HEK293T (cell line): ENCODE results near the gene LARP4.
"Not testable (repeated sequence)": the region's sequence is repeated elsewhere in the genome, so short reads cannot be mapped to it uniquely, and the experiment has no call there.

Experiments used
- CTCF ChIA-PET: fragments of 350-600 bp; formaldehyde crosslinking; extraction: SDS; loops from one replicate; lab custom pipeline; 2021; ENCODE audit warnings: antibody characterized with exemption, inconsistent platforms; lab: Yijun Ruan, JAX
- POLR2A ChIA-PET: fragments of 350-600 bp; formaldehyde crosslinking; extraction: SDS; loops from one replicate; lab custom pipeline; 2020; ENCODE audit warnings: antibody characterized with exemption, inconsistent platforms; lab: Yijun Ruan, JAX
- DNase-seq: peaks from one replicate; pipeline ENCODE4 v3.0.0; 2012; ENCODE audit warnings: mixed read lengths; ENCODE audit errors: extremely low spot score
- ARNT ChIP-seq: fragments of 450-650 bp; IDR thresholded peaks from 2 replicates; pipeline ENCODE4 v1.6.1; 2017; ENCODE audit warnings: mild to moderate bottlenecking
- BHLHE40 ChIP-seq: fragments of 450-650 bp; IDR thresholded peaks from 2 replicates; pipeline ENCODE4 v1.6.1; 2016; ENCODE audit warnings: mild to moderate bottlenecking, moderate library complexity, borderline replicate concordance
- CTBP1 ChIP-seq: fragments of 450-650 bp; IDR thresholded peaks from 2 replicates; pipeline ENCODE4 v1.6.1; 2016; ENCODE audit warnings: borderline replicate concordance
- ELF4 ChIP-seq: fragments of 450-650 bp; IDR thresholded peaks from 2 replicates; pipeline ENCODE4 v1.6.1; 2017; ENCODE audit warnings: antibody characterized with exemption
- FOXA1 ChIP-seq: fragments of 450-650 bp; IDR thresholded peaks from 2 replicates; pipeline ENCODE4 v1.6.1; 2016; ENCODE audit warnings: mild to moderate bottlenecking
- FOXK2 ChIP-seq: fragments of 450-650 bp; IDR thresholded peaks from 2 replicates; pipeline ENCODE4 v1.6.1; 2016; ENCODE audit warnings: mild to moderate bottlenecking
- FOXM1 ChIP-seq: fragments of 450-650 bp; IDR thresholded peaks from 2 replicates; pipeline ENCODE4 v1.6.1; 2017; ENCODE audit warnings: mild to moderate bottlenecking, borderline replicate concordance
- HDGF ChIP-seq: fragments of 450-650 bp; IDR thresholded peaks from 2 replicates; pipeline ENCODE4 v1.6.1; 2017; ENCODE audit warnings: antibody characterized with exemption, borderline replicate concordance
- L3MBTL2 ChIP-seq: fragments of 450-650 bp; conservative IDR thresholded peaks from 2 replicates; pipeline ENCODE4 v1.6.1; 2016; ENCODE audit warnings: mild to moderate bottlenecking
- LEF1 ChIP-seq: fragments of 450-650 bp; IDR thresholded peaks from 2 replicates; pipeline ENCODE4 v1.6.1; 2017; ENCODE audit warnings: mild to moderate bottlenecking, borderline replicate concordance
- NFRKB ChIP-seq: fragments of 450-650 bp; IDR thresholded peaks from 2 replicates; pipeline ENCODE4 v1.6.1; 2016; ENCODE audit warnings: mild to moderate bottlenecking, moderate library complexity
- PKNOX1 ChIP-seq: fragments of 450-650 bp; IDR thresholded peaks from 2 replicates; pipeline ENCODE4 v1.6.1; 2016
- SP1 ChIP-seq: fragments of 450-650 bp; IDR thresholded peaks from 2 replicates; pipeline ENCODE4 v1.6.1; 2017
- SUZ12 ChIP-seq: fragments of 450-650 bp; IDR thresholded peaks from 2 replicates; pipeline ENCODE4 v1.6.1; 2016; ENCODE audit warnings: mild to moderate bottlenecking
- TARDBP ChIP-seq: fragments of 450-650 bp; IDR thresholded peaks from 2 replicates; pipeline ENCODE4 v1.6.1; 2016
- ZNF384 ChIP-seq: fragments of 450-650 bp; IDR thresholded peaks from 2 replicates; pipeline ENCODE4 v1.6.1; 2016

Gene LARP4

GRCh38 chr12:50467439-50467838, 66.8 kb downstream of the LARP4 start:
- TF ChIP-seq SUZ12 (no peak), ELF4 (no peak), L3MBTL2 (no peak), SP1 (no peak), FOXK2 (no peak), ARNT (no peak), TARDBP (no peak)
- no peak for DNase-seq
- CTCF ChIA-PET: no interaction called here
- POLR2A ChIA-PET: no interaction called here

- DNase-seq: no peak
- ChIA-PET CTCF (no interaction called here), POLR2A (no interaction called here)
- no peak for TF ChIP-seq BHLHE40
- TF ChIP-seq CTBP1: no peak
- no peak for TF ChIP-seq PKNOX1
- TF ChIP-seq ELF4: no peak
- TF ChIP-seq TARDBP: no peak
- no peak for TF ChIP-seq FOXK2
- TF ChIP-seq NFRKB: no peak
- TF ChIP-seq L3MBTL2: no peak
- TF ChIP-seq FOXA1: no peak
- TF ChIP-seq LEF1: no peak
- TF ChIP-seq FOXM1: no peak
Observed at GRCh38 chr12:50477241-50477832, 76.7 kb downstream of the LARP4 start.

- ChIA-PET CTCF (no interaction called here), POLR2A (no interaction called here)
- DNase-seq: no peak
- TF ChIP-seq ARNT: no peak
- no peak for TF ChIP-seq CTBP1
Observed at GRCh38 chr12:50482571-50482970, 81.9 kb downstream of the LARP4 start.

GRCh38 chr12:50483488-50483887, 82.8 kb downstream of the LARP4 start:
- CTCF ChIA-PET: no interaction called here
- POLR2A ChIA-PET: no interaction called here
- DNase-seq: no peak
- no peak for TF ChIP-seq L3MBTL2
- TF ChIP-seq LEF1: no peak
- no peak for TF ChIP-seq FOXA1
- no peak for TF ChIP-seq HDGF
- TF ChIP-seq CTBP1: no peak
- TF ChIP-seq FOXK2: no peak
- TF ChIP-seq PKNOX1: no peak
- no peak for TF ChIP-seq TARDBP
- TF ChIP-seq ARNT: no peak
- TF ChIP-seq SP1: no peak
- TF ChIP-seq BHLHE40: no peak
- TF ChIP-seq FOXM1: no peak
- no peak for TF ChIP-seq ELF4
- no peak for TF ChIP-seq SUZ12
- no peak for TF ChIP-seq NFRKB
- TF ChIP-seq ZNF384: no peak

GRCh38 chr12:50488801-50489200, 88.1 kb downstream of the LARP4 start:
- POLR2A ChIA-PET: no interaction called here

GRCh38 chr12:50498119-50498518, 97.4 kb downstream of the LARP4 start:
- CTCF ChIA-PET, DNase-seq, POLR2A ChIA-PET: not testable (repeated sequence)

More at GRCh38 chr12:50488801-50489200, 88.1 kb downstream of the LARP4 start:
- TF ChIP-seq ELF4: no peak
- TF ChIP-seq BHLHE40: no peak
- no peak for TF ChIP-seq FOXM1
- TF ChIP-seq FOXA1: no peak
- no peak for TF ChIP-seq FOXK2
- no peak for TF ChIP-seq TARDBP
- TF ChIP-seq LEF1: no peak
- TF ChIP-seq HDGF: no peak
- TF ChIP-seq ZNF384: no peak
- TF ChIP-seq SUZ12: no peak
- CTCF ChIA-PET: no interaction called here
- DNase-seq: no peak

GRCh38 chr12:50504798-50505674, 104.4 kb downstream of the LARP4 start, which contains the start of gene DIP2B:
TSS of gene DIP2B (plus strand) at chr12:50504985. CDS start at chr12:50505141, 156 bp downstream.
- CTCF ChIA-PET: interaction anchor here (0.5 to 1.6 kb wide), 8 partner anchors 13 to 435 kb away, joined by 3 to 10 read pairs (median 3); no protein-coding TSS in a partner anchor
- POLR2A ChIA-PET: interaction anchor here (1.0 kb wide), 1 partner anchor 259 kb away, joined by 3 read pairs; the partner anchor contains the start of gene ATF1
- peak; percentile 91 for DNase-seq
- TF ChIP-seq ARNT (no peak), SP1 (no peak), FOXM1 (no peak; the same call in 1 of the 2 replicates), ELF4 (no peak), FOXA1 (no peak), SUZ12 (no peak), BHLHE40 (no peak), LEF1 (no peak; the same call in 1 of the 2 replicates), PKNOX1 (no peak), TARDBP (no peak), CTBP1 (no peak), NFRKB (no peak), FOXK2 (no peak), L3MBTL2 (no peak; the same call in 1 of the 2 replicates), HDGF (no peak)
